Measurements from ENCODE around the gene DCUN1D2.

Gene DCUN1D2

DNA sequence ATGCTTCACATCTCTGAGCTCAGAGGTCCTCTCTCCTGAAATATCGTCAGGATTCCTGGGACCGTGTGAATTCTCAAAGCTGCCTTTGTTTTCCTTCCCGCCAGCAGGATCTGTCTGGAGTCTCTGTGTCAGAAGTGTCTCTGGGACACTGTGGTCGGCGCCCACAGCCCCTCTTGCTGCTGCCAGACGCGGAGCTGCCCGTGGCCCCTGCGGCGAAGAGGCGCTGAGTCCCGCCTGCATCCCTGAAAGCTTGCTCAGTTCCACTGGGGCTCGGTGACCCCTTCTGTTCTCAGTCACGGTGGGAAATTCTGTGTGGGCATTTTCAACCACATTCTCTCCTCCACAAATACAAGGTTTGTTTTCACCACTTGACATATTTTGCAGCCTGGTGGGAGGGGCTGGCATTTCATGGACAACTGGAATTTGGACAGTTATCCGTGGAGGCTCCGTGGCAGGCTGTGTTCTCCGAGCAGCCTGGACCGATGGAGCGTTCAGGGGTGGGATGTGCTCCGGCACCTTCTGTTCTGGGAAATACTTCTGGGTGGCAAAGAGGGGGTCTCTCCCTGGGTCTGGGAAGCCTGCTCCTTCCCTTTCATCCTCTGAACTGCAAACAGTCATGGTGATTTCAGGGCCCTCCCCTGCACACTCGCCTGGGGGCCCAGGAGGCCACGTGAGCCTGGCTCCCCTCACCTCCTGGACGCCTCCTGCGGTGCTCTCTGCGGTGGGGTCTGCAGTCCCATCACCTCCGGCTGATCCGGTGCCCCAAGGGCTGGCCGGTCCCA is 84.0 kb downstream of the DCUN1D2 start:
- no peak for TF ChIP-seq CTCF (IDR thresholded peaks at IDR 0.05; ENCODE audit: low read depth, low read length, missing control alignments)
- DNase-seq (ENCODE audit: low read depth) = peak; percentile 27
- in situ Hi-C loops (cut with HindIII; ENCODE audit: low sequenced_read_pairs) = no loop called here
- no peak overlapping the region for H3K4me3 ChIP-seq (ENCODE audit: low read depth, low read length)
